Measurements from ENCODE around the gene COL4A2. TPM values are rescaled to one million over a fixed set of nuclear protein-coding genes. Genes with fewer than 3 reads are reported as not detected.

Gene COL4A2
- total RNA-seq, 1 donor from 2014 or later: 1,556 TPM

DNA sequence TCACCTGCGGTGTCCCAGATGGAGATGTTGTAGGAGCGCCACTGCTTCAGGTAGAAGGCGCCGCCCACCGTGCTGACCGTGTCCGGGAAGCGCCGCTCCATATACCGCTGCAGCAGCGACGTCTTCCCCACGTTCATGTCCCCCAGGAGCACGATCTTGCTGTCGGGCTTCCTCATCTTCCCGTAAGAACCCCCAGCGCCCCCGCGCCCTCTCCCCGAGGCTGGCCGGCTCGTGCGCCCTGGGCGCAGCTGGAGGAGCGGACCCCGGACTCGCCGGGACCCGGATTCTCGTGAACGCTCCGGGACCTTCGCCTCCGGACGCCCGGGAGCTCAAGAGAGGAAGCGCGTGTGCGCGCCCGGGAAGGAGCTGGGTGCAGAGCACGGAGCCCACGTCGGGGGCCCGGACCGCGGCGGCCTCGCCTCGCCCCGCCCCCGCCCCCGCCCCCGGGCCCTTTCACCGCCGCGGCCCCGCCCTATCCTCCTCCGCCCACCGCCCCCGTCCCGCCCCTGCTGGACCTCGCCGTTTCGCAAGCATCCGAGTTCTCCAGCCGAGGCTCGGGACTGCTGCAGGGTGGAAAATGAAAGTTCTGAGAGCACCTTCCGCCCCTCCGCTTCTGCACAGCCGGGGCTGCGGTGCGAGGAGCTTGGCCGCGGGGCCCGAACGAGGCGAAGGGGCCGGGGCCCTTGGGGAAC lies 254.4 kb downstream of the COL4A2 start, which contains the start of gene RAB20:
Gene RAB20 (minus strand): TSS at position 379 of the 692 bp plus-strand sequence. CDS start 203 bp downstream, at position 176.
- H3K27ac Mint-ChIP-seq (ENCODE audit: unreplicated experiment): peak within 1 kb of the TSS; percentile 18
- peaks cover 5% of the 10 kb centered on the region for H3K9me3 Mint-ChIP-seq (ENCODE audit: unreplicated experiment)
- peaks cover 8% of the 10 kb centered on the region for H3K4me1 Mint-ChIP-seq (ENCODE audit: unreplicated experiment)
- peak; percentile 73 for DNase-seq (ENCODE audit: low spot score)
- TF ChIP-seq CTCF (IDR thresholded peaks at IDR 0.05; ENCODE audit: unreplicated experiment): no peak
- peaks cover 8% of the 10 kb centered on the region for H3K36me3 Mint-ChIP-seq (ENCODE audit: low read depth, unreplicated experiment)
- peaks cover 7% of the 10 kb centered on the region for H3K27me3 Mint-ChIP-seq (ENCODE audit: unreplicated experiment)
- H3K4me3 Mint-ChIP-seq (ENCODE audit: unreplicated experiment): peak within 1 kb of the TSS; percentile 94

GRCh38 chr13:110562036-110562597 lies 255.0 kb downstream of the COL4A2 start:
- no peak overlapping the region for H3K27ac Mint-ChIP-seq (ENCODE audit: unreplicated experiment)
- H3K27me3 Mint-ChIP-seq (ENCODE audit: unreplicated experiment): peaks cover 8% of the 10 kb centered on the region
- no peak for TF ChIP-seq CTCF (IDR thresholded peaks at IDR 0.05; ENCODE audit: unreplicated experiment)
- peaks cover 8% of the 10 kb centered on the region for H3K4me1 Mint-ChIP-seq (ENCODE audit: unreplicated experiment)
- no peaks in the 10 kb centered on the region for H3K9me3 Mint-ChIP-seq (ENCODE audit: unreplicated experiment)
- no peak for DNase-seq (ENCODE audit: low spot score)
- peaks cover 4% of the 10 kb centered on the region for H3K36me3 Mint-ChIP-seq (ENCODE audit: low read depth, unreplicated experiment)
- H3K4me3 Mint-ChIP-seq (ENCODE audit: unreplicated experiment): peak overlapping the region; percentile 94

Small RNA genes lying within 50 kb of the gene (microRNA-seq; reads per million reads assigned to microRNA genes)
- not detected for gene MIR8073 (ENCODE audit: unreplicated experiment)

Other genes starting within 250 kb of the COL4A2 start
- 2,720 TPM for gene COL4A1, start 127 bp upstream of the COL4A2 start, total RNA-seq (ENCODE audit: unreplicated experiment)